ENCODE data around the gene ZMAT5.

Gene ZMAT5

GRCh38 chr22:29691636-29692326 lies 75.0 kb downstream of the ZMAT5 start:
- no peak for DNase-seq (ENCODE audit: low spot score)

GRCh38 chr22:29690476-29690875 lies 76.3 kb downstream of the ZMAT5 start:
- peak; percentile 72 for DNase-seq (ENCODE audit: low spot score)

DNA sequence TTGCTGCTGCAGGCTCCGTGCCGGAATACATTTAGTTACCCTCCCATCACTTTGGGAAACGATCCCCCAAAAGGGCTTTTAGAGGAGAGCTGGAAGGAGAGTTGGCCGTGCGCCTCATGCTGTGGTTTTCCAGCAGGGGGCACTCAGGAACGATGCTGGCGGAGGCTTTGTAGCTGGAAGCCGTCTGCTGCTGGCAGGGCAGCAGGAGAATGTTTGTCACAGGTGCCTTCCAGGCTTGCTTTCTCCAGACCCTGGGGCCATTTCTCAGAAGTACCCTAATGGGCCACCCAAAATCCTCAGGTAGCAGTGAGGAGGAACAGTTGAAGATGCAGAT lies 77.0 kb downstream of the ZMAT5 start:
- peak; percentile 54 for DNase-seq (ENCODE audit: low spot score)

- no peak for DNase-seq (ENCODE audit: low spot score)
Observed at GRCh38 chr22:29689206-29689879, 77.5 kb downstream of the ZMAT5 start.

- no peak for DNase-seq (ENCODE audit: low spot score)
Observed at GRCh38 chr22:29684244-29684643, 82.6 kb downstream of the ZMAT5 start.

DNA sequence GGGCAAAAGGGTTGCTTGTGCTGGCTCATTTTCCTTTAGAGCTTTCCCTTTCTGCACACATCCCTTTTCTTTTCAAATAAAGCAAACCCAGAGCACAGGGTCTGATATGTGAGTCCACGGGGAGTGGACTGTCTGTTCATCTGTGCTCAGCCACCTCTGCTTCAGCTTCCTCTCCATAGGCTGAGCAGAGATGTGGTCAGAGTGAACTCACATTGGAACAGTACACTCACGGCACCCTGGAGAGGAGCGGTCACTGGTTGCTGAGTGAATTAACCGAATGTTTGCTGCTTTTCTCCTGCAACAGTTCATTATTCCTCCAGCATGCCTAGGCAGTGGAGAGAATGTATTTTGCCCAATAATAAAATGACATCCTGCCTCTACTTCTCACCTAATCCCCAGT lies 83.3 kb downstream of the ZMAT5 start:
- no peak for DNase-seq (ENCODE audit: low spot score)

Small RNA genes lying within 50 kb of the gene (small RNA-seq; reads per million reads assigned to genes)
- gene AC004882.2: 0 reads per million in 2 experiments
- 0 reads per million in 2 experiments for gene RF00019
